Lung (tissue), 12 donors: ENCODE measurements around the gene KCNG2. TPM values are rescaled to one million over a fixed set of nuclear protein-coding genes. Genes with fewer than 3 reads are reported as not detected.

Experiments used
- ATAC-seq: fragments of 200-7000 bp; cut with Tn5 transposase; one replicate; pipeline ENCODE4 v1.9.1; 2020; ENCODE audit warnings: moderate number of reproducible peaks; ENCODE audit not compliant: insufficient read depth, low FRiP score
- DNase-seq, 3 donors: peaks; one replicate each; pipeline ENCODE4 v3.0.0-alpha.2; 2013 to 2017
- H3K27ac ChIP-seq, 2 donors: one replicate each; pipeline ENCODE4 v1.5.1; 2013; ENCODE audit warnings: mild to moderate bottlenecking in 2 of 2, moderate library complexity in 2 of 2, control low read depth in 1 of 2, inconsistent platforms in 1 of 2, low read depth in 1 of 2, low read length in 1 of 2
- H3K27me3 ChIP-seq, 3 donors: one replicate each; pipeline ENCODE4 v1.5.1; 2013; ENCODE audit warnings: low read length in 2 of 3; ENCODE audit not compliant: control insufficient read depth in 3 of 3, insufficient read depth in 3 of 3
- H3K36me3 ChIP-seq, 4 donors: one replicate each; pipeline ENCODE4 v1.5.1; 2013; ENCODE audit warnings: low read length in 4 of 4, mild to moderate bottlenecking in 1 of 4, moderate library complexity in 1 of 4; ENCODE audit not compliant: control insufficient read depth in 4 of 4, insufficient read depth in 4 of 4
- H3K4me1 ChIP-seq, 5 donors: one replicate each; pipeline ENCODE4 v1.5.1; 2013; ENCODE audit warnings: low read length in 5 of 5, mild to moderate bottlenecking in 2 of 5, moderate library complexity in 1 of 5; ENCODE audit not compliant: control insufficient read depth in 5 of 5, insufficient read depth in 5 of 5
- H3K4me3 ChIP-seq: one replicate; pipeline ENCODE4 v1.5.1; 2013; ENCODE audit warnings: mild to moderate bottlenecking, control low read depth, moderate library complexity
- H3K9ac ChIP-seq, 2 donors: one replicate each; pipeline ENCODE4 v1.5.1; 2013; ENCODE audit warnings: low read length in 2 of 2, control low read depth in 1 of 2; ENCODE audit not compliant: insufficient read depth in 1 of 2
- H3K9me3 ChIP-seq, 4 donors: one replicate each; pipeline ENCODE4 v1.5.1; 2013; ENCODE audit warnings: low read length in 3 of 4, mild to moderate bottlenecking in 1 of 4, moderate library complexity in 1 of 4; ENCODE audit not compliant: control insufficient read depth in 4 of 4, insufficient read depth in 3 of 4
- CTCF ChIP-seq: IDR thresholded peaks from 2 replicates; pipeline ENCODE4 v1.5.1; 2012; ENCODE audit warnings: mild to moderate bottlenecking; ENCODE audit errors: control extremely low read depth, extremely low read depth
- WGBS, 2 donors: extraction: QIAGEN DNeasy Blood & Tissue Kit; methylation state at CpG; one replicate each; pipeline ENCODE4 v1.1.7; 2013; 5-methylcytosine and 5-hydroxymethylcytosine counted together
- polyA plus RNA-seq, 2 donors: library from polyadenylated mRNA; stranded (reverse); fragments of 200-250 nt; gene quantifications; one replicate each; pipeline ENCODE4 v1.2.1, GENCODE V29; 2013
- total RNA-seq, 2 donors: library from RNA; depleted of rRNA in 1 of 2; stranded (reverse); fragments of >200 nt in 1 of 2; gene quantifications; one replicate each; pipeline ENCODE4 v1.2.1, GENCODE V29; 2014 to 2021
- donor health status: control.
- donor health status: control.
- donor health status: Bipolar disorder and iron deficiency.
- donor health status: healthy.
- donor health status: DM: yes; HTN: yes; CAD: no.

KCNG2 gene
- total and polyA plus RNA-seq, 4 donors = 0.16 to 1.8 (median 1.2) TPM

DNA sequence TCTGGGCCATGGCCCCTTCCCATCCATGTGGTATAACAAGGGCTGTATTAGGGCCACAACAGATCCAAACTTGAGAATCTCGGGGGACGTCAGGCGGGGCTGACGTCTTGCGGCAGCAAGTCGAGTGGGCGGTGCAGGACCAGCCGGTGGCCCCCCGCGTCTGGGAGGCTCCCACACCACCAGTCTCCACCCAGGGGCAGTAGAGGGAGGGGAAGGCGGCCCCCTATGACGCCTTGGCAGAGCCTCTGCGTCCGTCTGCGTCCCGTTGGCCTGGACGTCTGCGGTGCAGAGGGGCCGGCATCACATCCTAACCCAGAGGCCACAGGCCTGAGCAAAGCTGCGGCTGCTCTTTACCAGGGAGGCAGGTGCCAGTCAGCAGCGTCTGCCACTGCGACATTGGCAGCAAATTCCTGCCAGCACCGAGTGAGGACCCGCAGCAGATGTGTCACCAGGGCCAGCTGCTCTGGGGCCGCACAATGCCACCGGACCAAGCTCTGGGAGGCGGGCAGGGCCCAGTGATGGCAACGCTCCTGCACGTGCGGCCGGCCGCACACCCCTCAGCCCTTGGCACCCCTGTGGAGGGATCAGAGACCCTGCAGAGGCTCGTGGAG is 73.8 kb downstream of the KCNG2 start:
- Histone ChIP-seq H3K4me1 (no peaks in the 10 kb centered on the region), H3K9ac (no peak overlapping the region), H3K9me3 (peaks cover 0 to 6% (median 0%) of the 10 kb centered on the region in 4 donors), H3K27me3 (no peaks in the 10 kb centered on the region), H3K4me3 (no peak overlapping the region), H3K36me3 (no peaks in the 10 kb centered on the region), H3K27ac (no peak overlapping the region)
- 83 to 93% methylated on average over 30 to 33 of the region's 33 CpGs for WGBS, 2 donors
- DNase-seq = no peak
- ATAC-seq = no peak
- no peak for TF ChIP-seq CTCF

GRCh38 chr18:79872527-79873444 is 75.0 kb downstream of the KCNG2 start:
- Histone ChIP-seq H3K27me3 (no peaks in the 10 kb centered on the region), H3K9me3 (peaks cover 0 to 3% (median 0%) of the 10 kb centered on the region in 4 donors), H3K36me3 (no peaks in the 10 kb centered on the region), H3K27ac (no peak overlapping the region), H3K4me1 (no peaks in the 10 kb centered on the region), H3K9ac (no peak overlapping the region), H3K4me3 (no peak overlapping the region)
- DNase-seq (peak in 2 of 3 donors; percentile 17 to 24), ATAC-seq (no peak)
- no peak for TF ChIP-seq CTCF
- 40 to 52% methylated on average over 31 to 36 of the region's 36 CpGs for WGBS, 2 donors

DNA sequence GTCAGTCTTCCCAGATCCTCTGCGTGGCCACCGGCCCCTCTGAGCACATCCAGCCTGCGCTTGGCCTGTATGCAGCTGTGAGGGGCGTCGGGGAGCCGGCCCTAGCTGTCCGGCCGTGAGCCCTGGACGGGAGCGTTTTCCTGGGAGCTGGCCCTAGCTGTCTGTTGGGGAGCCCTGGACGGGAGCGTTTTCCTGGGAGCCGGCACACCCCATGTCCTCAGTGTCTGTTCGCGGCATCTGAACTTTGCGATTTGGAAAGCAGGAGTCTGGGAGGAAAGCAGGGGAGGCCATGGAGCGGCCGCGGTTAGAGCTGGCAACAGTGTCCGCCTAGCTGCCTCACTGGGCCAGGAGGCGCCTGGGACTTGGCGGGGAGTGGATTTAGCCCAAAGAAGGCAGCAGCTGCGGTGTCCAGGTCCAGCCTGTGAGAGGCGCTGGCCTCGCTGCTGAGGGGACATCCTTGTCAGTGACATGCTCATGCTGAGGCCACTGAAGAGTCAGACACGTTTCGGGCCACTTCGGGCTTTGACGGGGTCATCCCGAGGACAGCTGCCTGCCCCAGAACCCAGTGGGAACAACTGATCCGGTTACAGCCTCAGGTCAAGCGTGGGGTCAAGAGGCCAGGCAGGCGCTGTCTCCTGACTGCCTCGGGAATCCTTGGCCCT is 75.8 kb downstream of the KCNG2 start:
- peaks cover 0 to 3% (median 0%) of the 10 kb centered on the region in 4 donors for H3K9me3 ChIP-seq

More for the DNA sequence above, 75.8 kb downstream of the KCNG2 start:
- no peak for TF ChIP-seq CTCF
- Histone ChIP-seq H3K27me3 (no peaks in the 10 kb centered on the region), H3K4me3 (no peak overlapping the region), H3K36me3 (no peaks in the 10 kb centered on the region), H3K27ac (no peak overlapping the region), H3K9ac (no peak overlapping the region), H3K4me1 (no peaks in the 10 kb centered on the region)
- ATAC-seq = no peak
- 66 to 80% methylated on average over 32 to 34 of the region's 34 CpGs for WGBS, 2 donors
- DNase-seq = peak in 1 of 3 donors; percentile 16
